ELF-1 (cell line): ENCODE data around the gene GPR152.
"Not testable (repeated sequence)": the region's sequence is repeated elsewhere in the genome, so short reads cannot be mapped to it uniquely, and the experiment has no call there.

ENCODE experiments used
- DNase-seq: peaks from one replicate; pipeline ENCODE4 v3.0.0-alpha.2; 2016; ENCODE audit warnings: low read depth, low spot score

The GPR152 gene

DNA sequence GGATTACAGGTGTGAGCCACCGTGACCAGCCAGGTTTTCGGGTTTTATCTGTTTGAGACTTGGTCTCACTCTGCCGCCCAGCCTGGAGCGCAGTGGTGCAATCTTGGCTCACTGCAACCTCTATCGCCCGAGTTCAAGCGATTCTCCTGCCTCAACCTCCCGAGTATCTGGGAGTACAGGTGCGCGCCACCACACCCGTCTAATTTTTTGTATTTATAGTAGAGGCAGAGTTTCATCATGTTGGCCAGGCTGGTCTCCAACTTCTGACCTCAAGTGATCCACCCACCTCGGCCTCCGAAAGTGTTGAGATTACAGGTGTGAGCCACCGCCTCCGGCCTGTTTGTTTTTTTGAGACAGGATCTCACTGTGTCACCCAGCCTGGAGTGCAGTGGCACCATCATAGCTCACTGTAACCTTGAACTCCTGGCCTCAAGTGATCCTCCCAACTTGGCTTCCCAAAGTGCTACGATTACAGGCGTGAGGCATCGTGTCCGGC is 25.1 kb downstream of the GPR152 start:
- DNase-seq, result not testable (repeated sequence)

DNA sequence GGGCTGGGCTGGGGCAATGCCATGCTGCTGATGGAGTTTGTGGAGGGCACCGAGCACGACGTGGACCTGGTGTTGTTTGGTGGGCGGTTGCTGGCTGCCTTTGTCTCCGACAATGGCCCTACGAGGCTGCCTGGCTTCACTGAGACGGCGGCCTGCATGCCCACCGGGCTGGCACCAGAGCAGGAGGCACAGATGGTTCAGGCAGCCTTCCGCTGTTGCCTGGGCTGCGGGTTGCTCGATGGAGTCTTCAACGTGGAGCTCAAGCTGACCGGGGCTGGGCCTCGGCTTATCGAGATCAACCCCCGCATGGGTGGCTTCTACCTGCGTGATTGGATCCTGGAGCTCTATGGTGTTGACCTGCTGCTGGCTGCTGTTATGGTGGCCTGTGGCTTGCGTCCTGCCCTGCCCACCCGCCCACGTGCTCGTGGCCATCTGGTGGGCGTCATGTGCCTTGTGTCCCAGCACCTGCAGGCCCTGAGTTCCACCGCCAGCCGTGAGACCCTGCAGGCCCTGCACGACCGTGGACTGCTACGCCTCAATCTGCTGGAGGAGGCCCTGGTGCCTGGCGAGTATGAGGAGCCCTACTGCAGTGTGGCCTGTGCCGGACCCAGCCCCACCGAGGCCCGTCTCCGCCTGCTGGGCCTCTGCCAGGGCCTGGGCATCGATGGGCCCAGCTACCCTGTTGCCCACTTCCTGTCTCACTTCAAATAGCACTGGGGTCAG is 28.5 kb downstream of the GPR152 start:
- no peak for DNase-seq

DNA sequence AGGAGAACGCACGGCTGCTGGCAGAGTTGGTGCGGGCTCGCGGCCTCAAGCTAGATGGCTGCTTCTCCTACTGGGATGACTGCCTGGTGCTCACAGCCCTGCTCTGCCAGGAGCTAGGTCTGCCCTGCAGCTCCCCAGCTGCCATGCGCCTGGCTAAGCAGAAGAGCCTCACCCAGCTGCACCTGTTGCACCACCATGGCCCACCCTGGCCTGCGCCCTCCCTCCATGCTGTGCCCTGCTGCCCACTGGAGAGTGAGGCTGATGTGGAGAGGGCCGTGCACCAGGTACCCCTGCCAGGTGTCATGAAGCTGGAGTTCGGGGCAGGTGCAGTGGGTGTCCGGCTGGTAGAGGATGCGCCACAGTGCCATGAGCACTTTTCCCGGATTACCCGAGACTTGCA is 29.1 kb downstream of the GPR152 start:
- DNase-seq, result no peak

DNA sequence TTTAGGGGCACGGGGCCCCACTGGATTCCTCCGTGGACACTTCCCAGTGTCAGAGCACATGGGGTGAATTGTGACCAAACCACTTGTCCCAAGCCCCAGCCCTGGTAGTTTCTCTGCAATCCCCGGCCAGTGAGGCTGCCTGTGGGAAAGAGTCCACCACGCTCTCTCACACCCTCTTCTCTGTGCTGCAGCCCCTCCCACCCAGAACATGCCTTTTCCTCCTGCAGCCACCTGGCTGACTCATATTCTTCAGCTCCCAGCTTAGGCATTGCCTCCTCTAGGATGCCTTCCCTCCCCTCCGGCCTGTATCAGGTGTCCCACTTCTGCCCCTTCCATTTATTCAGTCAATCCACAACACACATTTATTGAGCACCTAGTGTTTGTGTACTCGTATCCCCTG is 29.6 kb downstream of the GPR152 start:
- no peak for DNase-seq

DNA sequence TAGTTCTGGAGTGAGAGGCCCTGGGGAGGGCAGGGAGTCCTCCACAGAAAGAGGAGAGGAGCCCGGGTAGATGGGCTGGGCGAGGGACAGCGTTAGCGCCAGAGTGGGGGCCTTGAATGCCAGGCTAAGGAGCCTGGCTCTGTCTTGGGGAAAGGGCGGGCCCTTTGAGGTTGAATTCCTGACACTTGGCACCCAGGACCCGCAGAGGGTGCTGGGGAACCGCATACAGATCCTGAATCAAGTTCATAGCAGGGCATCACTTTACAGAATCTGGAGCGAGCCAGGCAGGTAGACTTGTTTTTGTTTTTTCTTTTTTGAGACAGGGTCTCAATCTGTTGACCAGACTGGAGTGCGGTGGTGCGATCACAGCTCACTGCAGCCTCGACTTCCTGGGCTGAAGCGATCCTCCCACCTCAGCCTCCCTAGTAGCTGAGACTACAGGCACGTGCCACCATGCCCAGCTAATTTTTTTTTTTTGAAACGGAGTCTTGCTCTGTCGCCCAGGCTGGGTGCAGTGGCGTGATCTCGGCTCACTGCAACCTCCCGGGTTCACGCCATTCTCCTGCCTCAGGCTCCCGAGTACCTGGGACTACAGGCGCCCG is 31.0 kb downstream of the GPR152 start:
- DNase-seq, result no peak

DNA sequence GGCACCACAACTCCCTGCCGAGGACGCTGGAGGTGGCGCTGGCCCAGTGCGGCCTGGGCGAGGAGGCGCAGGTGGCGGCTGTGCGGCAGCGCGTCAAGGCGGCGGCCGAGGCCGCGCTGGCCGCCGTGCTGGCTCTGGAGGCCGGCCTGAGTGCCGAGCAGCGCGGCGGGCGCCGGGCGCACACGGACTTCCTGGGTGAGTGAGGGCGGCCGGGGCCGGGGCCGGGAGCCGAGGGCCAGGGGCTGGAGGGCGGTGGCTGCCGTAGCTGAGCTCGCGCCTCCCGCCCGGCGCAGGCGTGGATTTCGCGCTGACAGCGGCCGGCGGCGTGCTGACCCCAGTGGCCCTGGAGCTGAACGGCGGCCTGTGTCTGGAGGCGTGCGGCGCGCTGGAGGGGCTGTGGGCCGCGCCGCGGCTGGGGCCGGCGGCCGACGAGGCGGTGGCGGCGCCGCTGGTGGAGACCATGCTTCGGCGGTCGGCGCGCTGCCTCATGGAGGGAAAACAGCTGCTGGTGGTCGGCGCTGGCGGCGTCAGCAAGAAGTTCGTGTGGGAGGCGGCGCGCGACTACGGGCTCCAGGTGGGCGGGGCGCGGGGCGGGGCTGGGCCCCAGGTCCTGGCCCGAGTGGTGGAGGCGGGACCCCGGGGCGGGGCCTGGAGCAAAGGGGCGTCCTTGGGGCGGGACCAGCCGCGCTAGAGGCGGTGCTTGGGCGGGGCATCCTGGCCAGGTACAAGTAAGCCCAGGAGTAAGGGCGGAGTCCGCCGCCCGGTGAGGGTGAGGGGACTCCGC is 31.7 kb downstream of the GPR152 start:
- peak; percentile 94 for DNase-seq

DNA sequence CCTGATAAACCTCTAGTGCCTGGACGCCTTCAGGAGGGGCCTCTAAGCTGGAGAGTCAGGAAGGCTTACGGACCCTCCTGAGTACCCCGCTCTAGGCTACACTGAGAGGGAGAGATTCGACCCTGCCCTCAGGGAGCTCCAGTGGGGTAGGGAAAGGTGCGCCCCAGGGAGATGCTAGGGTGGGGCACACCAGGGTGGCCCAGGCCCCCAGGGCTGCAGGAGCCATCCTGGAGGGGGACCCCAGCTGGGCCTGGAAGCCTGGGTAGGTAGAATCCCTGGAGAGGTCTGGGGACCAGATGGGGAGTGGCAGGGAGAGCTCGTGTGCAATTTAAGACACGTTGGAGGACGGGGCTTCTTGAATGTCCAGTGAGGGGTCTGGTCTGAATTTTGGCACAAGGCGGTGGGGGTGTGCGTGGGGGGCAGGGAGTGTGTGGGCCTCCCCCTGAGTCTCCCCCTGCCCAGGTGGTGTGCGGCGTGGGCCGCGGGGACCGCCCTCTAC is 32.3 kb downstream of the GPR152 start:
- no peak for DNase-seq

DNA sequence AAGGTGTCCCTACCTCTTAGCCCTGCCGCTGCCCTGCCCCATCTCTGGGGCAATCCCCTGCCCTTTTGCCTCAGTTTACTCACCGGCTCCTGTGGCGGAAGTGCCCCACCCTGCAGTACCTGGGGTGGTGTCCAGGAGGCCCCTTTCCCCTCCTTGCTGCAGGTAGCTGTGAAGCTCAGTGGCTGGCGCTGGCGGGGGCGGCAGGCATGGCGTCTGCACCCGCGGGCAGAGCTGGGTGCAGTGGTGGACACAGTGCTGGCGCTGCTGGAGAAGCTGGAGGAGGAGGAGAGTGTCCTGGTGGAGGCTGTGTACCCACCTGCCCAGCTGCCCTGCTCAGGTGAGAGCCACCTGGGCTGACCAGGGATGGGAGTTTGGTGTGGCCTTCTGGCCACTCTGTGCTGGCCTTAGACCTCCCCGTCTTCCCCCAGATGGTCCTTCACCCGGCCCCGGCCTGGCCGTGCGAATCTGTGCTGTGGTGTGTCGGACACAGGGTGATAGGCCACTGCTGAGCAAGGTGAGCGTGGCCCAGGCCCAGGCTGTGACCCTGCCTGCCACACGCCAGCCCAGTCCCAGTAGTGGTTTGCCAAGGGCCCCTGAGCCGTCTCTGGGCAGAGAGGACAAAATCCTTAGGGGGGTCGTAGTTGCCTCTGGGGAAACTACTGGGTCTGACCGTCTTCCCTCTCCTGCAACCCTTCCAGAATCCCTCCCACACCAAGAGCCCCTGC is 33.0 kb downstream of the GPR152 start:
- no peak for DNase-seq

DNA sequence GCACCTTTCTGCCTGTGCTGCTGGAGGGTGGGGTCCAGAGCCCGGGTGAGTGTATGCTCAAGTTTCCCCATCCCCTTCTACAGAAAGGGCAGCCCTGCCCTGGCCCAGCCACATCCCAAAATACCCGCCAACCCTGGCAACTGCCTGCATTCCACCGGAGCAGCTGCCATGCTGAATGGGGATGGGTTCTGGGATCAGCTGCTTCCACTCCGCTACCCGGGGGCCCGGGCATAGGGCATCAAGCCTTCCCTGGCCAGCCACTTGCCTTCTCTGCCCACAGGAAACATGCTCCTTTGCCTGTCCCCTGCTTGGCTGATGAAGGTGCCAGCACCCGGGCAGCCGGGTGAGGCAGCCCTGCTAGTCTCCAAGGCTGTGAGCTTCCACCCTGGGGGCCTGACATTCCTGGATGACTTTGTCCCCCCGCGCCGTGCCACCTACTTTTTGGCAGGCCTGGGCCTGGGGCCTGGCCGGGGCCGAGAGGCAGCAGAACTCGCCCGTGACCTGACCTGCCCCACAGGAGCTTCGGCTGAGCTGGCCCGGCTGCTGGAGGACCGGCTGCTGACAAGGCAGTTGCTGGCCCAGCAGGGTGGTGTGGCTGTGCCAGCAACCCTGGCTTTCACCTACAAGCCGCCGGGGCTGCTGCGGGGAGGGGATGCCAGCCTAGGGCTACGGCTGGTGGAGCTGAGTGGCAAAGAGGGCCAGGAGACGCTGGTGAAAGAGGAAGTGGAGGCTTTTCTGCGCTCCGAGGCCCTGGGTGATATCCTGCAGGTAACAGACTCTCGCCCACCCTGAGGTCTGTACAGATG is 33.9 kb downstream of the GPR152 start:
- DNase-seq, result no peak

DNA sequence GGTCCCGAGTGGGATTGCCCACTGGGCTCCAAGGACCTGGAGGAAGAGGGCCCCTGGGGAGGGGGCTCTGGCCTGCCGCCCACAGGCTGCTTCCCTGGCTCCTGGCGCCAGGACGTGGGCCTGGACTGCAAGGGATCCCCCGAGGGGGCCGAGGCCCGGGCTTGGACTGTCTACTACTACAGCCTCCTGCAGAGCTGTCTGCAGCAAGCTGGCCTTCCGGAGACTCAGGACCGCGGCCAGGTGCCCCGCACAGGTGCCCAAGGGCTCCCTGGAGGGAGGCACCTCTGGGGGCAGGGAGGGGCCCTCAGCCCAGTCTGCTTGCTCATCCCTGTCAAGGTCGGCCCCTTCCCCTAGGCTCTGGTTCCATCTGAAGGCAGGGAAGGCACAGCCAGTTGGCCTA is 35.1 kb downstream of the GPR152 start:
- DNase-seq, result no peak

DNA sequence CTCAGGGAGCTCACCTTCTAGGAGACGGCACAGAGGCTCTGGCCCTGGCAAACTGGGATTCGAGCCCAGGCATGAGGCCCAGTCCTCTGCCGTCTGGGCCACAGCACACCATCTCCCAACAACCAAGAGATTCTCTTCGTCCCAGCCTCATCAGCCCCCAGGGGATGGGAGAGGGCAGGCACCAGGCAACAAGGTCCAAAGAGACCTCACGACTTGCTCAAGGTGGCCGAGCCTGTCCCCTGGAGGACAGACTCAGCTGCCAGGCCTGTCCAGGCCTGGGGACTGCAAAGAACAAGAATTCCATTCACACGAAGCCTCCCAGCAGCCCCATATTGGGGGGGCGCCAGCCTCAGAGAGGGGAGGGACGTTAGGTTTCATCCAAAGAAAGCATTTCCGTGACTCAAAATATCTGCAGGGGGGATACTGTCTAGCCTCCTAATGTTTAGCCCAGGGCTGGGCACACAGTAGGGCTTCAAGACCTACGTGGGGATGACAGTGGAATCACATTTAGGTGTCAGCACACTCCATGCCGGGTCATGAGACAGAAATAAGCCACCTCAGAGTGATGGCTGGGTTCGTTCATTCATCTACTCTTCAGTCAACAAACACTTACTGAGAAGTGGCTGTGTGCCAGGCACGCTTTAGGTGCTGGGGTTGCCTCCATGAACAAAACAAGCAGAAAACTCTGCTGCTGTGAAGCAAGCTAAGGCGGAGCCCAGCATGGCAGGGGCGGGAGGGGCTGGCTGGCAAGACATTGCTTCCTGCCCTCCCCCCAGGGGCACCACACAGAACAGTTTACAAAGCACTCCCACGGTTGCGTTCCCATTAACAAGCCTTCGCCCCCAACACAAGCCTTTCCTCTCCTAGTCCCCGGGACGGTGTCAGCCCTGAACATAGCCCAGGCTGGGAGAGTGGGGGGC is 35.9 kb downstream of the GPR152 start:
- DNase-seq, result no peak

DNA sequence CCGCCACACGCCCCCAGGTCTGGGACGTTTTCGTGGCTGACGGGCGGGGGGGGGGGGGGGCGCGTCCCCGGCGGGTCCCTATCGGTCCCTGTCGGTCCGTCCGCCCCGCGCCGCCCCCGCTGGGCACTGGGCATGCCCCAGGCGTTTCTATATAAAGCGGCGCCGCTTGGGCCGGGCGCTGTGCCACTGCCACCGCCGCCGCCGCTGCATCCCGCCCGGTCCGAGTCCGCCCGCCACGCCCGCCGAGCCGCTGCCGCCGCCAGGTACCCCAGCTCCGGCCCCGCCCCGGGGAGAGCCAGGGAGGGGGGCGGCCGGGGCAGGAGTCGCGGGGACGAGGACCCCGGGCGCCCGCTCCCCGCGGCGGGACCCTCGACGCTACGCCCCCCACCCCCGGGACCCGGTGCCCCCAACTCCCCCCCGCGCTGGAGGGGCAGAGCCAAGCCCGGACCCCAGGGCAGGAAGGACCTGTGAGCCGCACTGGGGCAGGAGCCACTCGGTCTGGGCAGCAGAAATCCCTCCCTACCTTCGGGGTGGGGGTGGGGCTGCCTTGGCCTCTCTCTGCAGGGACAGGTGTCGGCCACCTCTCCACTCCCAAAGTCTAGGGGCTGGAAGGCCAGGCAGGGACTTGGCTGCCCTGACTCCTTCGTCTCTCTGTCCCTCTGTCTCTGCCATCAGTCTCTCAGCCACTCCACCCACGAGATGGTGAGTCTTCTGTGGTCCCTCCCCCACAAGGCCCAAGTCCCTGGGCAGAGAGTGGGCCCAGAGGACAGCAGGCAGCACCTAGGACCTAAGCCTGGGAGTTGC is 36.8 kb downstream of the GPR152 start, which contains the start of gene CARNS1:
CARNS1 (plus strand) TSS at position 178 of the 804 bp plus-strand sequence; CDS start at position 700, 522 bp downstream.
- DNase-seq, result no peak

DNA sequence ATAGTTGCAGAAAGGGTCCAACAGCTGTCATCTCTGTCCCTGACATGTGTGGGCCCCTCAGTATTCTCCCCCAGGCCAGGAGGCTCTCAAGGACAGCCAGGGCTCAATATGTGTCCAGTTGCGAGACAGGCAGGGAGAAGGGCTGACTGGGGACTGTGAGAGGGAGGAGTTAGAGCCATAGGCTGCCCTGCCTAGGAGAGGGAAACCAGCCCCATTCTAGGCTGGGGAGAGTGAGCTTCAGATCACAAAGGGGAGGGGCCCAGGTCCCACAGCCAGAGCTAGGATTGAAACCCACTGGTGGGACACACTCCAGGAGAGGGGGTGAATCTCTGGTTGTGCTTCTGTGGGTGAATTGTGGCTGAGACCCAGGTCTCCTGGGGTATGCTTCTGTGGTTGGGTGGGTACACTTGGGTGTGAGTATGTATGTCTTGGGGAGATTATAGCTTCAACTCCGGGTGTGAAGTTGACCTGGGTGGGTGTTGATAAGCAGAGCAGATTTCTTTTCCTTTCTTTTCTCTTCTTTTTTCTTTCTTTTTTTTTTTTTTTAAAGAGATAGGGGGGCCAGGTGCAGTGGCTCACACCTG is 39.2 kb downstream of the GPR152 start:
- DNase-seq, result no peak

DNA sequence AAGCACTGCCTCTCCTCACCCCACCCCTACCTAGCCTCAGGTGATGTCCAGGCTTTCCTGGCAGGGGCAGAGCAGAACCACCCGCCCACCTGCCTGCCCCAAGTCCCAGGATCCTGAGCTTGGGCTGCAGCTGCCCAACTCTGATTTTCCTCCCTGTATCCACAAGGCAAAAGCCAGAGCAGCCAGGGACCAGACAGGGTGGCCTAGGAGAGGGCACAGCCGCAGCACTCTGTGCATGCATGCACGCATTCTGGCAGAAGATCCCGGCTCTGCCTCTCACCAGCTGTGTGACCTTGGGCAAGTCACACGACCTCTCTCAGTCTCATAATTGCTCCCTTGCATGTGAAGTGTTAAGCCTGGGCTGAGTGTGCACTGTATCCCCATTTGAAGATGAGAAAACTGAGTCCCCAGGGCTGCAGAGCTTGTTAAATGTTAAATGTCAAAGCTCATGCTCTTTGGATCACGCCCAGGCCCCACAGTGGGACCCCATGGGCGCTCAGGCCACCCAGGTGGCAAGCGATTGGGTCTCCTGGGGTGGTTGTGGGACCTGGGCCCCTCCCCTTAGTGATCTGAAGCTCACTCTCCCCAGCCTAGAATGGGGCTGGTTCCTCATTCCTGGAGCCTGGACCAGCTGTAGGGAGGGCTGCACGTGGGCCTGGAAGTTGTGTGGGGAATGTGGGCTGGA is 39.9 kb downstream of the GPR152 start:
- no peak for DNase-seq

DNA sequence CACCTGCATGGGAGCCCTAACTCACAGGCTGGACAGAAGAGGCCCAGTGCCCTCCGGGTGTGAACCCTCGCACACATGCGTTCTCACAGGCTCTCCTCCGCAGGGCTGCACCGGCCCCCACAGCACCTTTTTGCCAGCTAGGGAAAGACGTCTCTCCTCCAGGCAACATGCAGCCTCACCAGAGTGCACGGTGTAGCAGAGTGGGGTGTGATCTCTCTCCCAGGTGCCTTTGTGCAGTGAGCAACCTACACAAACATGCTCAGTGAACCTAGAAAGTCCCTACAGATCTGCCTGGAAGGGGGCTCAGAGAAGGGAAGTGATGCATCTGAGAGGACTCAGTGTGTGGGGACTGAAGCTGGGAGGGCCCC is 40.8 kb downstream of the GPR152 start:
- DNase-seq, result no peak

DNA sequence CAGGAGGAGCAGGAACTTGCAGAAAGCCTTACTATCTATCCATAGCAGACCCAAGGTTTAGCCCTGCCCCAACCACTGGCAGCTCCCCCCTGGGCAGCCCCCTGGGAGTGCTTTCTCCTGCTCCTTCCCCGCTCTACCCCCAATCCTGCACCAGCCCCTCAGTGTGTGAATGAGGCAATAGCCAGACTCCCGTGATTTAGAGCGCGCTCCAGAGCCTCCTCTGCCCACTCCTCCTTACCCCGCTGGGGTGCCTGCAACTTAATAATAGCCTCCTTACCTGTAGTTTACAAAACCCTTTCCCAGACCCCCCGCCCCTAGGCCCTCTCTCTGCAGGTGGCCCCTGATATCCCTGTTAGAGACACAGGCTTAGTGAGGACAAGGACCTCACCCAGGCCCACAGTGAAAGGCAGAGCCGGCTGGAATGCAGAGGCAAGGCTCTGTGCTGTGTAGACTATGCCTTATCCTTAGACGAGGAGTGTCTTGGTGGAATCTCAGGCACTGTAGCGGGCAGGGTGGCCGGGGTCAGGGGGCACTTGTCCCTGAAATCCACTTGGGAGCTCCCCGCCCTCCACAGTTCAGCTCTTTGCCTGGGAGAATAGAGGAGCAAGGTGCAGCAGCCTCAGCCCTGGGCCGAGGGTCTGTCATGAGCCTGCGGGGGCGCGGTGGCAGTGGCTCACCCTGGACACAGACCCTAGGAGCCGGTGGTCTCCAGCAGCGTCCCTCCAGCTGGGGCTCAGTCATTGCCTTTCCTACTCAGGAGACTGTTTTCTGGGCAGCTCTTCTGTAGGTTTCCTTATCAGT is 41.3 kb downstream of the GPR152 start:
- no peak for DNase-seq

DNA sequence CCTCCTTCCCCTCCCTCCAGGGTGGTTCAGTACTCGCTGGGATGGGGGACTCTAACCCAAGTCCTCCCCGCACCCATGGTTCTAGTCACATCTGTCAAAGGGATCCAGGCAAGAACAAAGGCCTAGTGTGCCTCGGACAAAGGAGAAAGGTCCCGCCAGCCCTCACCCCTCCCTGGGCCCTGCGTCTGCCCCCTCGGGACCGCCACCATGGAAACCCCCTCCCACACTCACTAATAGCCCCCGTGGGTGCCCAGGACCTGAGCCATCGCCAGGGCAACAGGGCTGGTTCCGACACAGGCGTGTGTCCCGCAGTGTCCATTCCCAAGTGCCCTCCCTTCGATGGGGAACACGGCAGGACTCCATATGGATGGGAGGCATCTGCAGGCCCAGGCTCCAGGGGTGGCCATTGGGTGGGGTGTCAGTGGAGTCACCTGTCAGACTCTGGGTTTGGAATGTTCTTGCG is 42.1 kb downstream of the GPR152 start:
- DNase-seq, result no peak
